ENCODE data around the gene CAND1. TPM values are rescaled to one million over a fixed set of nuclear protein-coding genes. Genes with fewer than 3 reads are reported as not detected.

CAND1 gene
- total RNA-seq = 176 TPM

GRCh38 chr12:67268896-67269632 is at the start of gene CAND1:
TSS of gene CAND1 (plus strand) at chr12:67269358. CDS start at chr12:67269718, 360 bp downstream.

